SJSA1 (cell line): Measurements from ENCODE around the gene PRSS27. TPM values are rescaled to one million over a fixed set of nuclear protein-coding genes. Genes with fewer than 3 reads are reported as not detected.
A peak's percentile ranks its signal among the peaks of the same experiment; 100 is the strongest.
"Not testable (repeated sequence)": the region's sequence is repeated elsewhere in the genome, so short reads cannot be mapped to it uniquely, and the experiment has no call there.

ENCODE experiments used
- DNase-seq, 2 experiments: peaks; one replicate each; pipeline ENCODE4 v3.0.0-alpha.2; 2015 to 2020; ENCODE audit warnings: low spot score in 2 of 2, low read depth in 1 of 2
- H3K27ac ChIP-seq: fragments of 250-450 bp; sonication (Bioruptor Pico); 2 replicates; pipeline ENCODE4 v1.5.1; 2020; ENCODE audit warnings: mild to moderate bottlenecking, moderate library complexity
- H3K27me3 ChIP-seq: fragments of 250-450 bp; sonication (Bioruptor Pico); replicated peaks from 2 replicates; pipeline ENCODE4 v1.5.1; 2020; ENCODE audit warnings: mild to moderate bottlenecking, moderate library complexity
- H3K36me3 ChIP-seq: fragments of 250-450 bp; sonication (Bioruptor Pico); 2 replicates; pipeline ENCODE4 v1.5.1; 2020; ENCODE audit warnings: mild to moderate bottlenecking
- H3K4me1 ChIP-seq: fragments of 250-450 bp; sonication (Bioruptor Pico); replicated peaks from 2 replicates; pipeline ENCODE4 v1.6.1; 2021; ENCODE audit warnings: mild to moderate bottlenecking
- H3K4me3 ChIP-seq: fragments of 250-450 bp; sonication (Bioruptor Pico); 2 replicates; pipeline ENCODE4 v1.5.1; 2020; ENCODE audit warnings: mild to moderate bottlenecking
- H3K9me3 ChIP-seq: fragments of 250-450 bp; sonication (Bioruptor Pico); replicated peaks from 2 replicates; pipeline ENCODE4 v1.5.1; 2020; ENCODE audit warnings: mild to moderate bottlenecking
- total RNA-seq: library from RNA; depleted of rRNA; stranded (reverse); fragments of >200 nt; shearing (Covaris generic); gene quantifications from 2 replicates; pipeline ENCODE4 v1.2.3, GENCODE V29; 2014

Gene PRSS27
- total RNA-seq, 1 experiment from 2014 or later, result 0.37 TPM

- H3K9me3 ChIP-seq, H3K36me3 ChIP-seq, H3K27ac ChIP-seq, H3K27me3 ChIP-seq, DNase-seq, H3K4me3 ChIP-seq: not testable (repeated sequence)
- H3K4me1 ChIP-seq, result peaks cover 11% of the 10 kb centered on the region; the same call in 1 of the 2 replicates
Measured at GRCh38 chr16:2680360-2680759, 39.7 kb downstream of the PRSS27 start.

- H3K4me1 ChIP-seq, result peaks cover 11% of the 10 kb centered on the region; the same call in 1 of the 2 replicates
- H3K4me3 ChIP-seq, H3K9me3 ChIP-seq, H3K36me3 ChIP-seq, H3K27ac ChIP-seq, H3K27me3 ChIP-seq, DNase-seq: not testable (repeated sequence)
Measured at GRCh38 chr16:2679902-2680301, 40.1 kb downstream of the PRSS27 start.

- H3K27ac ChIP-seq, H3K4me3 ChIP-seq, H3K9me3 ChIP-seq, H3K27me3 ChIP-seq, DNase-seq, H3K36me3 ChIP-seq: not testable (repeated sequence)
- peaks cover 11% of the 10 kb centered on the region; the same call in 1 of the 2 replicates for H3K4me1 ChIP-seq
Measured at GRCh38 chr16:2678206-2678965, 41.6 kb downstream of the PRSS27 start.

- H3K36me3 ChIP-seq, H3K4me3 ChIP-seq: not testable (repeated sequence)
Measured at GRCh38 chr16:2676937-2677336, 43.1 kb downstream of the PRSS27 start.

GRCh38 chr16:2675714-2676113, 44.3 kb downstream of the PRSS27 start:
- H3K36me3 ChIP-seq, result 0 out of 2 replicates have a peak, but pooled peaks cover 2% of the 10 kb centered on the region
- peak in 1 of 2 experiments; percentile 11 for DNase-seq

More at GRCh38 chr16:2676937-2677336, 43.1 kb downstream of the PRSS27 start:
- H3K27me3 ChIP-seq, H3K27ac ChIP-seq, DNase-seq, H3K9me3 ChIP-seq: not testable (repeated sequence)
- H3K4me1 ChIP-seq, result peaks cover 14% of the 10 kb centered on the region; the same call in 1 of the 2 replicates

GRCh38 chr16:2675021-2675420, 45.0 kb downstream of the PRSS27 start:
- Histone ChIP-seq H3K9me3 (no peaks in the 10 kb centered on the region), H3K36me3 (0 out of 2 replicates have a peak, but pooled peaks cover 2% of the 10 kb centered on the region), H3K27ac (no peak overlapping the region), H3K27me3 (no peaks in the 10 kb centered on the region), H3K4me3 (no peak overlapping the region), H3K4me1 (peaks cover 10% of the 10 kb centered on the region; the same call in 1 of the 2 replicates)
- no peak for DNase-seq

More at GRCh38 chr16:2675714-2676113, 44.3 kb downstream of the PRSS27 start:
- Histone ChIP-seq H3K4me1 (peaks cover 10% of the 10 kb centered on the region; the same call in 1 of the 2 replicates), H3K27ac (no peak overlapping the region), H3K9me3 (no peaks in the 10 kb centered on the region), H3K4me3 (no peak overlapping the region), H3K27me3 (no peaks in the 10 kb centered on the region)

GRCh38 chr16:2673066-2673999, 46.7 kb downstream of the PRSS27 start:
- H3K27ac ChIP-seq, result no peak overlapping the region

GRCh38 chr16:2671741-2672140, 48.3 kb downstream of the PRSS27 start:
- Histone ChIP-seq H3K9me3 (no peaks in the 10 kb centered on the region), H3K4me1 (peaks cover 10% of the 10 kb centered on the region; the same call in 1 of the 2 replicates), H3K36me3 (0 out of 2 replicates have a peak, but pooled peaks cover 2% of the 10 kb centered on the region), H3K27me3 (no peaks in the 10 kb centered on the region), H3K27ac (no peak overlapping the region), H3K4me3 (no peak overlapping the region)
- no peak for DNase-seq

More at GRCh38 chr16:2673066-2673999, 46.7 kb downstream of the PRSS27 start:
- peaks cover 10% of the 10 kb centered on the region; the same call in 1 of the 2 replicates for H3K4me1 ChIP-seq
- H3K4me3 ChIP-seq, result peak overlapping the region; percentile 92
- H3K27me3 ChIP-seq, result no peaks in the 10 kb centered on the region
- H3K9me3 ChIP-seq, result no peaks in the 10 kb centered on the region
- 0 out of 2 replicates have a peak, but pooled peaks cover 2% of the 10 kb centered on the region for H3K36me3 ChIP-seq
- peak; percentile 88 to 95 for DNase-seq

GRCh38 chr16:2671193-2671592, 48.8 kb downstream of the PRSS27 start:
- not testable (repeated sequence) for H3K27ac ChIP-seq, DNase-seq, H3K4me3 ChIP-seq

GRCh38 chr16:2670017-2670416, 50.0 kb downstream of the PRSS27 start:
- DNase-seq, result peak; percentile 9 to 71
- not testable (repeated sequence) for H3K27me3 ChIP-seq, H3K9me3 ChIP-seq, H3K27ac ChIP-seq, H3K4me3 ChIP-seq, H3K4me1 ChIP-seq, H3K36me3 ChIP-seq

More at GRCh38 chr16:2671193-2671592, 48.8 kb downstream of the PRSS27 start:
- not testable (repeated sequence) for H3K27me3 ChIP-seq, H3K9me3 ChIP-seq, H3K36me3 ChIP-seq, H3K4me1 ChIP-seq

- DNase-seq, H3K4me1 ChIP-seq, H3K36me3 ChIP-seq, H3K27ac ChIP-seq, H3K27me3 ChIP-seq, H3K4me3 ChIP-seq, H3K9me3 ChIP-seq: not testable (repeated sequence)
Measured at GRCh38 chr16:2669587-2669986, 50.4 kb downstream of the PRSS27 start.

GRCh38 chr16:2666671-2667070, 53.4 kb downstream of the PRSS27 start:
- not testable (repeated sequence) for H3K36me3 ChIP-seq, H3K27ac ChIP-seq, H3K4me3 ChIP-seq, H3K9me3 ChIP-seq, H3K4me1 ChIP-seq, DNase-seq, H3K27me3 ChIP-seq

GRCh38 chr16:2664574-2664982, 55.4 kb downstream of the PRSS27 start:
- H3K27me3 ChIP-seq, result no peaks in the 10 kb centered on the region
- no peaks in the 10 kb centered on the region for H3K9me3 ChIP-seq
- no peaks in the 10 kb centered on the region for H3K36me3 ChIP-seq
- no peak overlapping the region for H3K27ac ChIP-seq
- H3K4me3 ChIP-seq, result no peak overlapping the region
- no peaks in the 10 kb centered on the region for H3K4me1 ChIP-seq
- DNase-seq, result no peak
